GM19023 (cell line): Measurements from ENCODE around the gene FAM168B.

Experiments used
- ATAC-seq: cut with Tn5 transposase; IDR thresholded peaks from one replicate; pipeline ENCODE4 v1.9.1; 2021; ENCODE audit warnings: mild to moderate bottlenecking, moderate library complexity; ENCODE audit not compliant: unreplicated experiment

Gene FAM168B

GRCh38 chr2:131056204-131056931, 36.9 kb downstream of the FAM168B start:
- no peak for ATAC-seq

- no peak for ATAC-seq
Observed at GRCh38 chr2:131055169-131056065, 37.8 kb downstream of the FAM168B start.

GRCh38 chr2:131054488-131054887, 38.8 kb downstream of the FAM168B start:
- ATAC-seq = no peak

DNA sequence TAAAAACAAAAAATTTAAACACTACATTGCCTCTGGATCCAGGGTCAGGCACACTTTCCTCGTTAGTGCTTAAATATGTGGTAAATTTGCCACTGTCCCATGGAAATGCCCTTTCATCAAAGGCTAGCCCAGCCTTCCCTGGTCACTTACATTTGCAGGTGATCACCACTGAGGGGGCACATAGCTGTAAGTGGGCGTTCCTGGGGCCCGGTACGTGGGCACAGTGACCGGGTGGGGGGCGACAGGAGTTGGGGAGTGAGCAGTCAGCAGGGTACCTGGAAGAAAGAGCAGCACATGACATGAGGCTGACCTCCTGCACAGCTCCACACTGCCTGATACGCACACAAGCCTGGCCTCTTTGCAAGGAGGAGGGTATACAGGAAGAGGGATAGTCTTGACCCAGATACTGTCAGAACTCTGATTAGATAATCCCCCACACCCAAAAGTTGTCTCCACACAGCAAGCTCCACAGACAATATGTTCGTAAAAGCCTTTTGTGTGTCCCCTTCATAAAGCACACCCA, 40.5 kb downstream of the FAM168B start:
- no peak for ATAC-seq

GRCh38 chr2:131050896-131051295, 42.4 kb downstream of the FAM168B start:
- no peak for ATAC-seq

GRCh38 chr2:131049150-131049718, 44.0 kb downstream of the FAM168B start:
- ATAC-seq = no peak

GRCh38 chr2:131048641-131049040, 44.6 kb downstream of the FAM168B start:
- no peak for ATAC-seq

DNA sequence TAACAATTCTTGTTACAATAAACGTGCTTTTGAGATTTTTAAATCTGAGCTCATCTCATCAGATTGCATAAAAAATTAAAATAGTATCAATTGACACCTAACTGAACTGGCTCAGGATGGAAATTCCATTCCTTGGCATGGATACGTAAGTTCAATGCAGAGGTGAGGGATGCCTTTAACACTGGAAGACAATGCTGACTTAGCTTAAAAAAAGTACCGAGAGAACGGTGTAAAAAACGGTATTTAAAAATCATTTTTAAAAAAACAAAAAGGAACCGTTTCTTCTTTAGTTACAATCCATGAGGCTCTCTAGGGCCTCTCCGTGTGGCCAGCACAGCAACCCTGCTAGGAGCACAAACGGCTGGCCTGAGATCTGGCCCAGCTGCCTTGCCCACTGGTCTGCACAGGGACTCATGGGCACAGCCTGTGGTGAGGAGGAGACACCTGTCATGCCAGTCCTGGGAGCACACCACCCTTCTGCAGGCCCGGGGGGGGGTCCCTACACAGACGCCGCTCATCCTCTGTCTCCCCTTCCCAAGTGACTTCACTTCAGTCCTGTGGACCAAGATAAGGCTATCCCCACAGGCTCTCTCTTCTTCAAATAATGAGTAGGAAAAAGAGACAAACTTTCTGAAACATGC, 45.2 kb downstream of the FAM168B start:
- no peak for ATAC-seq

GRCh38 chr2:131046918-131047652, 46.2 kb downstream of the FAM168B start:
- ATAC-seq = no peak

- no peak for ATAC-seq
Observed at GRCh38 chr2:131046028-131046917, 47.0 kb downstream of the FAM168B start.

DNA sequence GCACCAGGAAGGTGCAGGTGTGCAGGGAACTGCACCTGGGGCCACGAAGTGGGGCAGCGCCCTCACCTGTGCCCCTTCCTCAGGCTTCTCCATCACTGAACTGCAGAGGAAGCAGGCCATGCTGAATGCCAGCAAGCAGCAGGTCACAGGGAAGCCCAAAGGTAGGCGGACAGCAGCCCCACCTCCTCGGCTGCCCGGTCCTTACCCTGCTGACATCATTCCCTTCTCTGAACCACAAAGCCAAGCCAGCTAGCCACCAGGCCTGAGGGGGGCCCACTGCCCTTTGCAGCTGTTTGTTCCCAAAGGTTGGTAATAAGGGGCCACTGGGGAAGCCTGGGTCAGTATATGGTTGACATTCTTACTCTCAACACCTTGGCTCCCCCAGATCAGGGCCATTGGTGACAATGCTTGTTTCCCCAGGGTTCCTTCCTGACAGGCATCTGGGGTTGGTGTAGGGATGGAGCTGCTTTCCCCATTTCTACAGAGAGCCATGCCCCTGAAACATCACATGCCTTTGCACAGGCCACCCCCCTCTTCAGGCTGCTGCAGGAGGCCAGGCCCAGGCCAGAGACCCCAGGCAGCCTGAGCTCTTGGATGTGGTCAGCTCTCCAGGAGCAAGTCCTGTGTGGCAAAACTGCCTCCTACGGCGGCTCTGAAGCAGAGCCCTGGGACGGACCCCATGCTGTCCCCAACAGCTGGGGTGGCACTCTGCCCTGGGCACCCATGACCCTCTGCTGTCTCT, 47.8 kb downstream of the FAM168B start:
- no peak for ATAC-seq

DNA sequence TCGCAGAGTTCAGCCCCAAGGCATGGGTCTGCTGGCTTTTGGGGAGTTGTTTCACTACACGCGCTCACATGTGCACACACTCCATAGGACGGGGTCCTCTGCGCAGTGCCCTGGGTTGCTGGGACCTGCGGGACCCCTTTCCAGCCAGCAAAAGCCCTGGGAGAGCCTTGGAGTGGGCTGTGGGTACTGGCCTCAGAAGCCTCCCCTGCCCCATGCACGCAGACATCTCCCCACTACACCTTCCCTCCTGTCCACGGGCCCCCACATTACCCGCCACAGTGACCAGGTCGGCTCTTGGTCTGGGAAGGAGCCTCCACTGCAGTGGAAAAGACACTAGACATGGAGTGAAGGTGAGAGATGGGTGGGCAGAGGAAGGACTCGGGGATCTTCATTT, 48.5 kb downstream of the FAM168B start:
- ATAC-seq = no peak

DNA sequence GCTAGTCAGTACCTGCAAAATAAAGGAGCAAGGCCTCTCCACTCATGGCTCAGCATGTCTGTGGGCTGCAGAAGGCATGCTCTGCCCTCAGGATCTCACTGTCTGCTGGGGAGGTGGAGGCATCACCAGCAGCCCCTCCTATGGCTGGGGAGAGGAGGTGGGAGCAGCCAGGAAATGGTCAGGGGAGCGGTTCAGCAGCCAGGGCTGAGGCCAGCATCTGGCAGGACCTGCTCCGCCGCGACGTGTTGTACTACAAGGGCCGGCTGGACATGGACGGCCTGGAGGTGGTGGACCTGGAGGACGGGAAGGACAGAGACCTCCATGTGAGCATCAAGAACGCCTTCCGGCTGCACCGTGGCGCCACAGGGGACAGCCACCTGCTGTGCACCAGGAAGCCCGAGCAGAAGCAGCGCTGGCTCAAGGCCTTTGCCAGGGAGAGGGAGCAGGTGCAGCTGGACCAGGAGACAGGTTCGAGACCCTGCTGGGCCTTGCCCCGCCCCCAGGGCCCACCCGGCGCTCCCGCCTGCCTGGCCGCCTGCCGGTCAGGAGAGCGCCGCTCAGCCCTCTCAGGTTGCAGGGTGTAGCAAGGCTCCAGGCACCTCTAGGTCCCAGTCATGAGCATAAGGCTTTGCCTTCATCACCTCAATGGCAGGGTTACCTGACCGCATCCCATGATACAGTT, 49.0 kb downstream of the FAM168B start:
- no peak for ATAC-seq

- ATAC-seq = no peak
Observed at GRCh38 chr2:131043199-131044074, 49.8 kb downstream of the FAM168B start.

DNA sequence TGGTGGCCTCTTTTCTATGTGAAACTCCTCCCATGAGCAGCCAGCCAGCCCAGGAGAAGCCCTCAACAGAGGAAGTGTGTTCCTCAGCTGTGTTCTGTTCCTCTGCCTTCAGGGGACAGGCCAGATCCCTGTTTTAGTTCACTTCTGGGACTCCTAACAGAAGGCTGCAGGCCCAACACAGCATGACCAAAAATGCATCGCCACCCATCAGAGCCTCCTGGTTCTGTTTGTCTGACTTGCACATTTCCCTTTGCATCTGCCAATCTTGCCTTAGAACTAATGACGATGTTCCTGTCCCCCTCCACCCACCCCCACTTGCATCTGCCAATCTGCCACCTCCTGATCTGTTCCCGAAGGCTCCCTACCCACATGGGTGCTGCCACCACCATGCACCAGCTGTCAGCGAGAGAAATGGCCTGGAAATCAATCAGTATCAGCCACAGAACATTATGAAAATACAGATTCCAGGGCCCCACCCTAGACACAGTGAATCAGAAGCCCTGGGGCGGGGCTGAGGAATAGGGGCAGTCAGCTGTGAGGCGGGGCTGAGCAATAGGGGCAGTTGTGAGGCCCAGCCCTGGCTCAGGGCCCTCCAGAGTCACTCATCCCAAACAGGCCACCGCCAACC, 51.0 kb downstream of the FAM168B start:
- ATAC-seq = no peak

DNA sequence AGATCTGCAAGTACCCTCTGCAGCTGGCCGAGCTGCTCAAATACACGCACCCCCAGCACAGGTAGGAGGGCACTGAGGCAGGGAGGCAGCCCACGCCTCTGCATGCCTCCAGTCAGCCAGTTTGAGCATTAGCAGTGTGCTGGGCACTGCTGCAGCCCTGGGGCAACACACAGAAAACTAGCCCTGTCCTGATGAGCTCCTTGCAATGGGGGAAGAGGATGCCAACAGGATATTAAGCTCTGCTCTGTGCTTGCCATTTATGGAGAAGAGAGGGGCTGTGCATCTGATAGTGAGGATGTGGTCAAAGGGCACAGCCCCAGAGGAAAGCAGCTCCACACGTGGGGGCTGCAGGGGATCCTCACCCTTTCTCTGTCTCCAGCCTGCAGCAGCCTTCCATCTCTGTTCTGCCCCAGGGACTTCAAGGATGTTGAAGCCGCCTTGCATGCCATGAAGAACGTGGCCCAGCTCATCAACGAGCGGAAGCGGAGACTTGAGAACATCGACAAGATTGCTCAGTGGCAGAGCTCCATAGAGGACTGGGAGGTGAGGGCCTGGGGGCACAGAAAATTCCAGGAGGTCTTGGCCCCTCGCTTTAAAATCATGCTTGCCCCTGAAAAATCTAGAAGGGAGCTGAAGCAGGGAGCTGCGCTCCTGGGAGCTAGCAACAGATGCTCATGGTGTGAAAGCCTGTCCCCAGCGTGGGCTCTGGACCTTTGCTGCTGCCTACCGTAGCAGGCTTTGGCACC, 51.7 kb downstream of the FAM168B start:
- ATAC-seq = no peak
